Gastrocnemius medialis (tissue), 4 donors: Measurements from ENCODE around the gene YPEL2.

ENCODE experiments used
- POLR2A ChIP-seq, 2 donors: fragments of 450-650 bp; IDR thresholded peaks; one replicate each; pipeline ENCODE4 v1.6.1; 2017; ENCODE audit warnings: antibody characterized with exemption in 2 of 2, mild to moderate bottlenecking in 2 of 2, moderate library complexity in 2 of 2
- TF ChIP-seq, protein P1 (sequence below), 5 experiments: fragments of 450-650 bp in 3 of 5; fragments of 200-600 bp in 2 of 5; sonication (generic) in 2 of 5; IDR thresholded peaks in 4 of 5; conservative IDR thresholded peaks in 1 of 5; 1 replicate in 4 of 5; 2 replicates in 1 of 5; pipeline ENCODE4 v1.5.1; 2016 to 2019; ENCODE audit warnings: antibody characterized with exemption in 5 of 5, mild to moderate bottlenecking in 3 of 5, moderate library complexity in 3 of 5

- TF ChIP-seq, protein P1, sequence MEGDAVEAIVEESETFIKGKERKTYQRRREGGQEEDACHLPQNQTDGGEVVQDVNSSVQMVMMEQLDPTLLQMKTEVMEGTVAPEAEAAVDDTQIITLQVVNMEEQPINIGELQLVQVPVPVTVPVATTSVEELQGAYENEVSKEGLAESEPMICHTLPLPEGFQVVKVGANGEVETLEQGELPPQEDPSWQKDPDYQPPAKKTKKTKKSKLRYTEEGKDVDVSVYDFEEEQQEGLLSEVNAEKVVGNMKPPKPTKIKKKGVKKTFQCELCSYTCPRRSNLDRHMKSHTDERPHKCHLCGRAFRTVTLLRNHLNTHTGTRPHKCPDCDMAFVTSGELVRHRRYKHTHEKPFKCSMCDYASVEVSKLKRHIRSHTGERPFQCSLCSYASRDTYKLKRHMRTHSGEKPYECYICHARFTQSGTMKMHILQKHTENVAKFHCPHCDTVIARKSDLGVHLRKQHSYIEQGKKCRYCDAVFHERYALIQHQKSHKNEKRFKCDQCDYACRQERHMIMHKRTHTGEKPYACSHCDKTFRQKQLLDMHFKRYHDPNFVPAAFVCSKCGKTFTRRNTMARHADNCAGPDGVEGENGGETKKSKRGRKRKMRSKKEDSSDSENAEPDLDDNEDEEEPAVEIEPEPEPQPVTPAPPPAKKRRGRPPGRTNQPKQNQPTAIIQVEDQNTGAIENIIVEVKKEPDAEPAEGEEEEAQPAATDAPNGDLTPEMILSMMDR (IDR thresholded peaks at IDR 0.05 in 4 of 5, conservative IDR thresholded peaks at IDR 0.05 in 1 of 5) = no peak
- no peak for TF ChIP-seq POLR2A (IDR thresholded peaks at IDR 0.05)
Observed at GRCh38 chr17:59337741-59338299, 6.4 kb downstream of the YPEL2 start.
